IPS-11a (cell line): ENCODE data around the gene TRAPPC2L.
"Not testable (repeated sequence)": the region's sequence is repeated elsewhere in the genome, so short reads cannot be mapped to it uniquely, and the experiment has no call there.

Experiments used
- H3K4me3 ChIP-seq: one replicate; pipeline ENCODE4 v1.5.1; 2013; ENCODE audit warnings: low read depth, low read length, control low read depth

The TRAPPC2L gene

DNA sequence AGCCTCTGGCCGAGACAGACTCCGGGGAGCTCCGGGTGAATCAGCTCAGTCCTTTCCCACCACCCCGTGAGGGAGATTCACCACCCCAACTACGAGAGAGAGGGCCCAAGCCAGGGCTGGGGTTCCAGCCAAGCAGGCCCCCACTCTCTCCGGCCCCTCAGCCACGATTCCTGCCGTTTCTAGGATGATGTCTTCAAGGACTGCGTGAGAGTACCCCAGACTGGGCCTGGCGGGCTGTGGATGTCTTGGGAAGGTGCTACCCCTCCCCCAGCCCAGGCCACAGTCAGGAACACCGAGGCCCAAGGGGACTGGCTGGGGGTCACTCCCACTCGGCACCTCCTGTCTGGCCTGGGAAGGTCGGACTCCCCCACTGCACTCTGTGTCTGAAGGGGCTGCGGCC lies 31.1 kb downstream of the TRAPPC2L start:
- no peak overlapping the region for H3K4me3 ChIP-seq

DNA sequence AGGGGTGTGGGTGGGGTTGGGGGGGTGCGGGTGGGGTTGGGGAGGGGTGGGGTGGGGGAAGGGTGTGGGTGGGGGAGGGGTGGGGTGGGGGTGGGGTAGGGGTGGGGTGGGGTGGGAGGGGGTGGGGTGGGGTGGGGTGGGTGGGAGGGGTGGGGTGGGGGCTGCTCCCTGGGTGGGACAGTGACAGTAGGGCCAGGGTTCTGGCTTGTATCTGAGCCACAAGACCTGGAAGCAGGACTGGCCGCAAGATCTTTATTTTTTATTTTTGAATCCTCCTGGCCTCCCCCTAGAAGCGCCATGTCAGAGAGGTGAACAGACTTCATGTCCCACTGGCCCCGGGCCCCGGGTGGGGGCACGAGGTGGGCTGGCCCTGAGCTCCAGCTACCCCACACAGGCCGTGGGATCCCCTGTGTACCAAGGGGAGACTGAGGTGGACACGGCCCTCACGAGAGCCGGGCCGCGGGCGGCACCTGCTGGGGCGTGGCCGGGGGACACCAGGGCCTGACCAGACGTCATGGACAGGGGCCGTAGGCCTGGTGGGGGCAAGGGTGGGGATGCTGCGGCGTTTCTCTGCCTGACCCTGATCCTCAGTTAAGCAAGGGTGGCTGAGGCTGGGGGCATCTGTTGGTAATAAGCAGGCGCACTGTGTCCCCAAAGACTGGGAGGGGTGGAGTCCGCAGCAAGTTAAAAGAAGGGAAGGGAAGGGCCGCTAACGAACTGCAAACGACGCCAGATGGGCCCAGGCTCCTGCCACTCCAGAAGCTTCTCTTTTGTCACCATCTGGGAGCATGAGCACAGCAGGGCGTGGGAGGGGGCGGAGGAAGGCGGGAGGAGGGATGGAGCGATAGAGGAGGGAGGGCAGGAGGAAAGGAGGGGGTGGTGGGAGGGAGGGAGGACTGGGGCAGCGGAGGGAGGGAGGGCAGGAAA lies 31.8 kb downstream of the TRAPPC2L start:
- no peak overlapping the region for H3K4me3 ChIP-seq

DNA sequence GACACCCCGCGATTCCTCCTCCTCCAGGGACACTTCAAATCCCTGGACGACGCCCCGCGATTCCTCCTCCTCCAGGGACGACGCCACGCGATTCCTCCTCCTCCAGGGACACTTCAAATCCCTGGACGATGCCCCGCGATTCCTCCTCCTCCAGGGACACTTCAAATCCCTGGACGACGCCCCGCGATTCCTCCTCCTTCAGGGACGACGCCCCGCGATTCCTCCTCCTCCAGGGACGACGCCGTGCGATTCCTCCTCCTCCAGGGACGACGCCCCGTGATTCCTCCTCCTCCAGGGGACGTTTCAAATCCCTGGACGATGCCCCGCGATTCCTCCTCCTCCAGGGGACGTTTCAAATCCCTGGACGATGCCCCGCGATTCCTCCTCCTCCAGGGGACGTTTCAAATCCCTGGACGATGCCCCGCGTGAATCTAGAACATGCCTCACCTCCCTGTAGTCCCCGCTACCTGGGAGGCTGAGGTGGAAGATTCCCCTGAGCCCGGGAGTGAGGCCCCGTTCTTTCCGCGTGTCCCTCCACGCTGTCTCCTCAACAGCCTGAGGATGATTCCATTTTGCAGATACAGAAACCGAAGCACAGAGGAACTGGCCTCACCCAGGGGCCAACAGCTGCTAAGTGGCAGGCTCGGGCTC lies 32.9 kb downstream of the TRAPPC2L start:
- not testable (repeated sequence) for H3K4me3 ChIP-seq

DNA sequence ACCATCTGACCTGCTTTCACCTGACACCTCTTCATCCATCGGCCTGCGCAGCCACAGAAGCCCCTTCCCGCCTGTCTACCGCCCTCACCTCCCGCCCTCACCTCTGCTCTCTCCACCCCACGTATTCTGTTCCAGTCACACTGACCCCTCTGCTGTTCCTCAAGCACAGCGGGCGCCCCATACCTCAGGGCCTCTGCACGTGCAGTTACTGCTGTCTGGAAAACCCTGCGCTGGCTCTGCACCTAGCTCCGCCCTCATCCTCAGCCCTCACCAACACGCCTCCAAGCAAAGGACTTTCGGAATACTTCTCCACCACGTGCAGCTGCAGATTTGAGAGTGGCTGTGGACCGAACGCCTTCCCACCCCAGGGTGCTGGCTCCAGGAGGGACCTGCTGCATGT lies 34.2 kb downstream of the TRAPPC2L start:
- no peak overlapping the region for H3K4me3 ChIP-seq

DNA sequence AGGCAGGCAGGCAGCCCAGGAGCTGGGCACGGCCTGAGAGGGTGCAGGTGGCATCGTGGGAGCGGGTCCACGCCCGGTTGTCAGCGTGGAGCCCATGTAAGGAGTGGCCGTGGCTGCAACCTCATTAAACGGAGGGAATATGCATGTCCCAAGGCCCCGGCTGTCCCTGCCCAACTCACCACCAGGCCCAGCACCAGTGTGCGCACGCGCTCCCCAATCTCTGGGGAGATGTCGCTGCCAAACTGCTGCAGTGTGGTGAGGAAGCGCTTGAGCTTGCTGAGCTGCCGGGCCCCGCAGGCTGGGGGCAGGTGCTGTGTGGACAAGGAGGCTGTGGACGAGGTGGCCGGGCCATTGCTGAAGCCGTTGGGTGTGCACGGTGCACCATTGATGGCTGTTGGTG lies 35.1 kb downstream of the TRAPPC2L start:
- no peak overlapping the region for H3K4me3 ChIP-seq

DNA sequence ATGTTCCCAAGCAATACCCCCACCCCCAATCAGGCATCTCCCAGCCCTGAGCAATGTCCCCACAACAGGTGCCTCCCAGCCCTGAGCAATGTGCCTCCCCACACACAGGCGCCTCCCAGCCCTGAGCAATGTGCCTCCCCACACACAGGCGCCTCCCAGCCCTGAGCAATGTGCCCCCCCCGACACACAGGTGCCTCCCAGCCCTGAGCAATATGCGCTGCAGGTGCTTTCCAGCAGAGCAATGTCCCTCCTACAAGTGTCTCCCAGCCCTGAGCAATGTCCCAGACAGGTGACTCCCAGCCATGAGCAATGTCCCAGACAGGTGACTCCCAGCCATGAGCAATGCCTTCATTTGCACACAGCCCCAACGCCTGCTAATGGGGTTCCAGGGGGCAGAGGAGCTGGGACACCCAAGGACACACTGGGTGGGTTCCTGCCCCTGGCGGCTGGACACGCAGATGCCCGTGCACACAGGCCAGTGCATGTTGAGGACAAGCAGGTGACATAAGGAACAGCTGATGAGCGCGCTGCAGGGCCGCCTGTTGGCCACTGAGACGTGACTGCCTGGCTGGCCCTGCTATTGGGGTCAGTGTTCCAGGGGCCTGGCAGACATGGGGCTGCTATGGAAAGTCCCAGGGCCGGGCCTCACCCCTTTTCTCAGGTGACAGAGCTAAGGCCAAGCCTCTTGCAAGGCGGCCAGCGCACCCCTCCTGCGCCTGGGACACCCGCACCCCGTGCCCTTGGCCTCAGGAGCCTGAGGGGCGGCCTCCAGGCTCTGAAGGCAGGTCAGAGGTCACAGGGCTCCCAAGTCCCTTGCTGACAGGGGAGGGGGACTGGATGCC lies 36.4 kb downstream of the TRAPPC2L start:
- no peak overlapping the region for H3K4me3 ChIP-seq

DNA sequence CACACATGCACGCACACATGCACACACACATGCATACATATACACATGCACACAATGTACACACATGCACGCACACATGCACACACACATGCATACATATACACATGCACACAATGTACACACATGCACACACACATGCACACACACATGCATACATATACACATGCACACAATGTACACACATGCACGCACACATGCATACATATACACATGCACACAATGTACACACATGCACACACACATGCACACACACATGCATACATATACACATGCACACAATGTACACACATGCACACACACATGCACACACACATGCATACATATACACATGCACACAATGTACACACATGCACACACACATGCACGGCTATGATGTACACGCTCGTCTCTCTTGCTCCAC lies 37.3 kb downstream of the TRAPPC2L start:
- not testable (repeated sequence) for H3K4me3 ChIP-seq

DNA sequence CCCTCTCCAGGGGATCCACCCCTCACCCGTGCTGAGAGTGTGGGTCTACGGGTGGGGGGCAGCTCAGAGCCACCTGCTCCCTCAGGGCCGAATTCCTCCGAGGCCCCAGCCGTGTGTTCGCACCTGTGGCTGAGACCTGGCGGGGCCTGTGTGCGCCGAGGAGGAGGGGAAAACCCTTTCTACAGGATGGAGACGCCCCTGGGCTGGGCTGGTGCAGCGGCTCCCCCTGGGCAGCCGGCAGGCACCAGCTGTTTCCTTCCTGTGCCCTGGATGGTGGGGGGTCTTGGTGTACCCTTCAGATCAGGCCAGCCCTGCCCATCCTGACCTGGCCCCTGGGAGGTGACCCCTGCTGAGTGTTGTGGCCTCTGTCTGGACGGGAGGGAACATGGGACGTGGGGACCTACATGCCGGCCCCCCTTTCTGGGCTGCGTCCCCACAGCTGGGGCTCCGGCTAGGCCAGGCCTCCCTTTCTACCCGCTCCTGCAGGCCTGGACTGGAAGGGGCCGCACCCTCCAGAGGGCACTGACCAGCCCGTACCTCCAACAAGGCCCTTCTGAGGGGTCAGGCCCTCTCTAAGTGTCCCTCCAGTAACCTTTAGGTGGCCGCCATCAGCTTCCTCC lies 37.9 kb downstream of the TRAPPC2L start:
- H3K4me3 ChIP-seq: no peak overlapping the region

DNA sequence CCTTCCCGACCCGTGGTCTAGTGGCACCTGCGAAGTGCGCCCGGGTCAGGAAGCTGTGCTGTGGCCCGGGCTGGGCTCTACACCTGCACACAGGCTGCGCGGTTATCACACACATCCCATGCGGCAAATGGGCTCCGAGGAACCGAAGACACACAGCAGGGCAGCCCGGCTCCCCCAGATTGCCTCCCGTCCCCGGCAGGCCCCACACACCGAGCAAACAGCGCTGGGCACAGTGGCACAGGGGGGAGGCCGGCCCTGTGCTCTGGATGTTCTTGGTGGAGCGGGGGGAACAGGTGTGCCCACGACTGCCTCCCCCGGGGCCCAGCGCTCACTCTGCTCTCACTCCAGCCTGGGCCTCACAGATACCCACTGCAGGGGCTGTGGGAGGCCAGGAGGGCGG lies 38.4 kb downstream of the TRAPPC2L start:
- H3K4me3 ChIP-seq: no peak overlapping the region

DNA sequence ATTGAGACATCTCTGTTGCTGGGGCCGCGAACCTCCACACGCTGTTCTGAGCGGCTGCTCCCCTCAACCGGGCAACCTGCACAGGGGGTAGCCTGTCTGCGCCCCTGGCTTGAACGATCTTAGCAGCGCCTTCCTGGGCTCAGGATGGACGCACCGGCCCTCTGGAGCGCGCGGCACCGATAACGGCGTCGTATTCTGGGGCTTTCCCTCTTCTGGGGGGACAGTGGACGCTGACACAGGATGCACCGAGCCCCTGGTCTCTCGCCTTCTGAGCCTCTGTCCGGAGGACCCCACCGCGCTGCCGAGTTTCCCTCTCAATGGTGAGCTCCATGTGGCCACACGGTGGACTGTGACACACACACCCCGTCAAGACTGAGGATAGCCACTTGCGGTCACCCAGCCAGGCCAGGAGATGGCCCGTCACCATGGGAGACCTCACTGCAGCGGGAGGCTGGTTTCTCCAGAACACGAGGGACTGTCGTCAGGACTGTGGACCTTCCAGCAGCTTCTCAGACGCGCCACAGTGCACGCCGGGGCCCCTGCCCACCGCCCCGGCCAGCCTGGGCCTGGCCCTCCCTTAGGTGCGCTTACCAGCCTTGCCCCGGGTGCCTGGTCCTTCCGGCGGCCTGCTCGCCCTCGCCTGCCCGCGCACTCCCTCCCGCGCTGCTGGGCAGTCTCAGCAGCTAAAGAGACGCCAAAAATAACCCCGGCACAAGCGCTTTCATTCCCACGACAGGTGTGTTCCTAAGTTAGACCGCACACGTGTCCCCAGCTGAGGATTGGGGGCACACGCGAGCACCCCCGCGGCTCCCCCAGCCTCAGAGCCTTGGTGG lies 39.5 kb downstream of the TRAPPC2L start:
- no peak overlapping the region for H3K4me3 ChIP-seq

DNA sequence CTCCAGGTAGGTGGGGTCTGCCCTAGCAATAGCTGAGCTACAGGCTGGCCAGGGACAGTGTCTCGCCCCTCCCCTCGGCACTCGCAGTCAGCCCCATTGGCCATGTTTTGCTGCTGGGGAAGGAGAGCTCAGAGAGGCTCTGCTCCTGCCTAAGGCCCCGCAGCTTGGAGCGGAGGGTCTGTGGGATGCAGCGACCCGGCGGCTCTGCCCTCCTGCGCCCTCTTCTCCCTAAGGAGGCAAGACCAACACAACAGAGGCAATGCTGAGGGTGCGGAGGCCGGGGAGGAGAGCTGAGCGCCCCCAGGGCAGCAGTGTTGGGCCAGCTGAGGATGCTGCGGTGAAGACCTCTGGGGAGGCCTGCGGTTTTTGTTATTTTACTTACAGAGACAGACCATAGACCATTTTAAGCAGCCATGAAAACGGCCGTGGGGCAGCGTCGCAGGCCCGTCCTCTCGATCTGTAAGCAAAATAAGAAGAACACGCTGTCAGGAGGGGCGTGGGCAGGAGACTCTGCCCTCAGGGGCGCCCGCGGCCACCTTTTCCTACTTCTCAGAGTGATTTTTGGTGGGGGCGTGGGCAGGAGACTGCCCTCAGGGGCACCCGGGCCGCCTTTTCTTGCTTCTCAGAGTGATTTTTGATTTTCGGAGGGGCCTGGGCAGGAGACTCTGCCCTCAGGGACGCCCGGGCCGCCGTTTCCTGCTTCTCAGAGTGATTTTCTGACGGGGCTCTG lies 40.9 kb downstream of the TRAPPC2L start:
- H3K4me3 ChIP-seq: no peak overlapping the region

DNA sequence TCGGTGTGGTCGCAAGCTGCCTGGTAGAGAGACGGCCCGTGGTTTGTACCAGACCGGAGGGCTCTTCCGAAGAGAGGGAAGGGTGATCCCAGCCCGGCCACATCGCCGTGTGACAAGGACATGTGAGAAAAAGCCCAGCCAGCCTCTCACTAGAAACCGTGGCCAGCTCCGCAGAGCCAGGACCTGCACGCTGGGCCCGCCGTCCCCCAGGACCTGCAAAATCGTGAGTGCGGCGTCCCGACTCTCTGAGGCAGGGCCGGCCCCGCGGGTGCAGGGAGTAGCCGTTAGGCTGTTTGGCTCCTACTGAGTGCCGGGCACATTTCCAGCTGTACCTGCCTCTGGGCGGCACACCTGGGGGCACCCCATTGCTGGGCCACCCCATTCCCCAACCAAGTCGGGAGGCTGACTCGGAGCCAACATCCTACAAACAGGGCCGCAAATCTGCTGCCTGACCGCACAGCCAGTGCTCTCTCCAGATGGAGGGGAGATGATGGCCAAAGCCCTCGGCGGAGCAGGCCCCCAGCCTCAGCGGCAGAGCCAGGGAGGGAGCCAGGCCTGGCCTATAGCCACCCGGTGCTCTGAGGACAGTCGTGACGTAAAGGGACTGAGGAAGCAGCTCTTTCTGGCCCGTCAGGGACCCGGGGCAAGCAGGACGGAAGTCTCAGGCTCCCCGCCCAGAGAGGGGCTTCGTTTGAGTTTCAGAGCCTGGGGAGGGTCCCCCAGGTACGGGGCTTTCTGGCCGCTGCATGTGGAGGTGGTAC lies 43.2 kb downstream of the TRAPPC2L start:
- H3K4me3 ChIP-seq: no peak overlapping the region

DNA sequence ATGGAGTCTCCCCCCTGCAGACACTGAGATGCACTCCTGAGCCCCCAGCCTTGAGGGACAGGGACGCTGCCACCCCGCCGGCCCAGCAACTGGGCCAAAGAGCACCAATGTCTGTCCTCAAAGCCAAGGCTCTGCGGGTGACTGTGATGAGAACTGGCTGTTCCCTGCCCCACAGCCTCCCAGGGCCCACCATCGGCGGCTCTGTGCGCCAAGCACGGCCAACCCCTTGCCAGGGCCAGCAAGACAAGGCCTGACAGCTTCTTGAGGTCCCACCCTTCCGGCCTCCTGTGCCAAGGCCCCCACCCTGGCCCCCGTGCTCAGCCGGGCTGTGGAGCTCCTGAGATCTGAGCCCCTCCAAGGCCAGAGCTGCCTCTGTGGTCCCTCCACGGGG lies 43.7 kb downstream of the TRAPPC2L start:
- no peak overlapping the region for H3K4me3 ChIP-seq

DNA sequence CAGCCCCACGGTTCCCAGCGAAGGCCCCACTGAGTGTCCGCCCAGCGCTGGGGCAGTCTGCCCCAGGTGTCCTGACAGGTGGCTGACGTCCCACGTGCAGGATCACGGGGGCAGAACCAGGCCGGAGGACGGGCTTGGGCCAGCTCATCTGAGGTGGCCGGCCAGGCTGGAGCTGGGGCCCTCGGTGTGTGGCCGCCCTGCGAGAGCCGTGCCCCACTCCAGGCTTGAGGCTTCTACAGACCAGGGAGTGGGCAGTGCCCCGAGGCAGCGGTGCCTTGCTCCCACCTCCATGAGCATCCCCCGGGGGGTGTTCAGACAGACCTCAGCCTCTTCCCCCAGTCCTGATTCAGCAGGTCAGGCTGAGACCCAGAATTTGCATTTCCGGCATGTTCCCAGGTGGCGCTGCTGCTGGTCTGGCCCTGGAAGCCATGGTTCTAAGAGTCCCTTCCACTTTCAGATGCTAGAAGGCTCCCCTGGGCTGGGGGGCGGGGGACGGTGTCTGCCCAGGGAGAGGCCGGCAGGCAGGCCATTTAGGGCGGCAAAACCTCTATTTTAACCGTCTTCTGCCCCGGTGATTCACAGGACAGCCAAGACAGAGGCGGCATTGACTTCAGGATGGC lies 44.9 kb downstream of the TRAPPC2L start:
- no peak overlapping the region for H3K4me3 ChIP-seq

DNA sequence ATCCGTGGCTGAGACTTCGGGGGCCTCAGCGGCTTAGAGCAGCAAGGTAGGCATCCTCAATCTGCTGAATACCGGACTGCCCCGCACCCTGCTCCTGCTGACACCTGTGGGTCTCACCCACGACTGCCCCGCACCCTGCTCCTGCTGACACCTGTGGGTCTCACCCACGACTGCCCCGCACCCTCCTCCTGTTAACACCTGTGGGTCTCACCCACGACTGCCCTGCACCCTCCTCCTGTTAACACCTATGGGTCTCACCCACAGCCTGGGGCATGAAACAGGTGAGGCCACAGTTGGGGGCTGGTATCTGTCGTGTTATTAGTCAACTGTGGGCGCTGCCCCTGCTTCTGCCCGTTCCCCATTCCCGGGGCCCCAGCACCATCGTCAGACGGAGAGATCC lies 45.8 kb downstream of the TRAPPC2L start:
- no peak overlapping the region for H3K4me3 ChIP-seq

DNA sequence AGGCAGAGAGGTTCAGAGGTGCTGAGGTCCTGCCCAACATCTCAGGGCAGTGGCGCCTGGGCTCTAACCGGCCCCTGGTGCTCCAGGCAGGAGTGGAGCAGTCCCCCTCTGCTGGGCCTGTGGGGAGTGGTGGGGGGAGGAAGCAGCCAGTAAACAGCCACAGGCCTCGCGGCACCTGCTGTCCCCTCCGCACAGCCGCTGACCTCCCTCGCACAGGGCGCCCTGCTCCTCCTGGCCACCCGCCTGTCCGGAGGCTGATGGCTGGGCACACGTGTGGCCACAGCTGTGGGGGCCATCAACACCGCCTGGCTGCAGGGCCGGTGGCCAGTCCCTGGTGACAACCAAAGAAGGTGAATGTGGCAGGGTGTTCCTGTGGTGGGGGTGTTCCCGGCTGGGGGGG lies 46.3 kb downstream of the TRAPPC2L start:
- no peak overlapping the region for H3K4me3 ChIP-seq

DNA sequence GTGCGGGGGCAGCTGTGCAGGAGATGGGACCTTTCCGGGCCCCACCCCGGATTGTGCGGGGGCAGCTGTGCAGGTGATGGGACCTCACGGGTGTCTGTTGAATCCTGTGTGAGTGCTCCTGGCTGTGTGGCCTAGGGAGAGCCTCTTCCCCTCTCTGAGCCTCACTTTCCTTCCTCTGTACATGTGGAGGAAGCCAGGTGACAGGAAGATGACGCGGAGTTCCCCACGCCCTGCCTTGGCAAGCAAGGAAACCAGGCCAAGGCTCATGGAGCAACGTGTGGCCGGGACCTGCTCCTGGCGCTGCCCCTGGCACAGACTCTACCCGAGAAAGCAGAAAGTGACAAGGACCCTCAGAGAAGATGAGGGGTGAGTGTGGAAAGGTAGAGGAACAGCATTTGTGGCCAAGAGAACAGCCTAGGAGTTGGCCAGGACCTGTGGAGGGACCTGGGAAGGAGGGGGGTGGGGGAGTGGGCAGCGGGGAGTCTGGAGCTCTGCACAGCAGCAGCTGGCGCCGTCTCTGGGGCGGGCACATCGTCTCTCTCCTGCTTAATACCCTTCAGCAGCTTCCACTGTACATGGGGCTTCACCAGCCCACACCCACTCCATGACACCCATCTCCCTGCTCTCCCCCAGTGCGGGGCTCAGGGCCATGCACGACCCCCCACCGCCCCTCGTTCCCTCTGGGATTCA lies 47.9 kb downstream of the TRAPPC2L start:
- H3K4me3 ChIP-seq: no peak overlapping the region

DNA sequence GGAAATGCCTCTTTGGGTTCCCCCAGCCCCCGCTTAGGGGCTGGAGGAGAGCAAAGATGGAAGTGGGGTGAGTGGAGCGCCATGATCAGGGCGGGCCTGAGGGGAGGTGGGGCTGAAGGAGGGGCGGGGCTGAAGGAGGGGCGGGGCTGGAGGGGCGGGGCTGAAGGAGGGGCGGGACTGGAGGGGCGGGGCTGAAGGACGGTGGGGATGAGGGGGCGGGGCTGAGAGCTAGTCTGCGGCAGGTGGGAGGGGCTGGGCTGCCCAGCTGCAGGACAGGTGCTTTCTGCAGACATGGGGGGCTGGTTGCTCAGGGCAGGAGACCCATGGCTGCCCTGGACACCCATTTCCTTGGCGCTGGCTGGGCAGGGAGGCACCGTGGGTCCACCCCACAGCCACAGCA lies 48.6 kb downstream of the TRAPPC2L start:
- no peak overlapping the region for H3K4me3 ChIP-seq
